Caco-2 (cell line): Measurements from ENCODE around the gene LLCFC1. TPM values are rescaled to one million over a fixed set of nuclear protein-coding genes. Genes with fewer than 3 reads are reported as not detected.

Experiments
- BruUV-seq: library from RNA; stranded (reverse); fragments of 400-500 nt; replicated peaks from 2 replicates; lab custom pipeline; 2021; lab: Mats Ljungman, UMichigan
- CTCF ChIA-PET: fragments of 300-600 bp; sonication (Branson Sonifier 250); formaldehyde crosslinking; loops from one replicate; lab custom pipeline; 2022; ENCODE audit warnings: antibody characterized with exemption; lab: Charles Lee
- POLR2A ChIA-PET: fragments of 300-600 bp; sonication (Branson Sonifier 250); formaldehyde crosslinking; loops from one replicate; lab custom pipeline; 2022; ENCODE audit warnings: antibody characterized with exemption; lab: Charles Lee
- DNase-seq, 2 experiments: peaks; one replicate each; pipeline versions ENCODE4 v3.0.0 to v3.0.0-alpha.2; 2020 to 2022
- H3K27me3 ChIP-seq: replicated peaks from 2 replicates; pipeline ENCODE4 v1.6.0; 2011; ENCODE audit warnings: low read length; ENCODE audit not compliant: control insufficient read depth, insufficient read depth
- H3K36me3 ChIP-seq: 2 replicates; pipeline ENCODE4 v1.5.1; 2011; ENCODE audit warnings: low read length; ENCODE audit not compliant: control insufficient read depth, insufficient read depth
- H3K4me1 ChIP-seq: fragments of 250-450 bp; sonication (Bioruptor Pico); 2 replicates; pipeline ENCODE4 v1.5.1; 2020; ENCODE audit warnings: mild to moderate bottlenecking
- H3K4me3 ChIP-seq: 2 replicates; pipeline ENCODE4 v1.5.1; 2011; ENCODE audit warnings: low read depth, mild to moderate bottlenecking, control low read depth, low read length
- H3K9me3 ChIP-seq: fragments of 250-450 bp; sonication (Bioruptor Pico); 2 replicates; pipeline ENCODE4 v1.5.1; 2020; ENCODE audit warnings: mild to moderate bottlenecking, moderate library complexity
- H3K27ac Mint-ChIP-seq: one replicate; pipeline ENCODE4 v1.8.0; 2022; ENCODE audit warnings: mixed read lengths; ENCODE audit not compliant: unreplicated experiment
- H3K27me3 Mint-ChIP-seq: one replicate; pipeline ENCODE4 v1.8.0; 2022; ENCODE audit warnings: mixed read lengths; ENCODE audit not compliant: insufficient read depth, unreplicated experiment
- H3K36me3 Mint-ChIP-seq: one replicate; pipeline ENCODE4 v1.8.0; 2022; ENCODE audit warnings: mild to moderate bottlenecking, mixed read lengths; ENCODE audit not compliant: insufficient read depth, unreplicated experiment
- H3K4me1 Mint-ChIP-seq: one replicate; pipeline ENCODE4 v1.8.0; 2022; ENCODE audit warnings: low read depth, mixed read lengths; ENCODE audit not compliant: unreplicated experiment
- H3K4me3 Mint-ChIP-seq: one replicate; pipeline ENCODE4 v1.8.0; 2022; ENCODE audit warnings: mild to moderate bottlenecking, moderate library complexity, mixed read lengths; ENCODE audit not compliant: unreplicated experiment
- H3K9me3 Mint-ChIP-seq: one replicate; pipeline ENCODE4 v1.8.0; 2022; ENCODE audit warnings: mixed read lengths; ENCODE audit not compliant: unreplicated experiment
- intact Hi-C: fragments of 100-400 bp; cut with micrococcal nuclease; formaldehyde crosslinking; loops from one replicate; pipeline ENCODE4 v1.10.0; 2022; ENCODE audit not compliant: unreplicated experiment
- total RNA-seq: library from RNA; stranded (reverse); gene quantifications from 2 replicates; pipeline ENCODE4 v1.2.3, GENCODE V29; 2022
- TF ChIP-seq, protein P1 (sequence below), 2 experiments: fragments of 200-600 bp in 1 of 2; IDR thresholded peaks; 1 replicate in 1 of 2; 2 replicates in 1 of 2; pipeline versions ENCODE4 v1.5.1 to v1.8.0; 2011 to 2022; ENCODE audit warnings: antibody characterized with exemption in 1 of 2, control low read depth in 1 of 2, inconsistent platforms in 1 of 2, low read depth in 1 of 2, low read length in 1 of 2, mild to moderate bottlenecking in 1 of 2, moderate library complexity in 1 of 2; ENCODE audit not compliant: insufficient read depth in 1 of 2, severe bottlenecking in 1 of 2, unreplicated experiment in 1 of 2

LLCFC1 gene
- total RNA-seq, 1 experiment from 2014 or later: not detected

- intact Hi-C loops: no loop called here
- no TSS peak for BruUV-seq
Measured at GRCh38 chr7:142906643-142907042, 32.6 kb upstream of the LLCFC1 start.

GRCh38 chr7:142908290-142908689 is 31.0 kb upstream of the LLCFC1 start:
- H3K36me3 Mint-ChIP-seq: no peaks in the 10 kb centered on the region
- ChIA-PET POLR2A (no interaction called here), CTCF (no interaction called here)
- TF ChIP-seq, protein P1, sequence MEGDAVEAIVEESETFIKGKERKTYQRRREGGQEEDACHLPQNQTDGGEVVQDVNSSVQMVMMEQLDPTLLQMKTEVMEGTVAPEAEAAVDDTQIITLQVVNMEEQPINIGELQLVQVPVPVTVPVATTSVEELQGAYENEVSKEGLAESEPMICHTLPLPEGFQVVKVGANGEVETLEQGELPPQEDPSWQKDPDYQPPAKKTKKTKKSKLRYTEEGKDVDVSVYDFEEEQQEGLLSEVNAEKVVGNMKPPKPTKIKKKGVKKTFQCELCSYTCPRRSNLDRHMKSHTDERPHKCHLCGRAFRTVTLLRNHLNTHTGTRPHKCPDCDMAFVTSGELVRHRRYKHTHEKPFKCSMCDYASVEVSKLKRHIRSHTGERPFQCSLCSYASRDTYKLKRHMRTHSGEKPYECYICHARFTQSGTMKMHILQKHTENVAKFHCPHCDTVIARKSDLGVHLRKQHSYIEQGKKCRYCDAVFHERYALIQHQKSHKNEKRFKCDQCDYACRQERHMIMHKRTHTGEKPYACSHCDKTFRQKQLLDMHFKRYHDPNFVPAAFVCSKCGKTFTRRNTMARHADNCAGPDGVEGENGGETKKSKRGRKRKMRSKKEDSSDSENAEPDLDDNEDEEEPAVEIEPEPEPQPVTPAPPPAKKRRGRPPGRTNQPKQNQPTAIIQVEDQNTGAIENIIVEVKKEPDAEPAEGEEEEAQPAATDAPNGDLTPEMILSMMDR (IDR thresholded peaks at IDR 0.05; ENCODE audit: insufficient read depth in 1 of 2, low read depth in 1 of 2, low read length in 1 of 2, severe bottlenecking in 1 of 2, unreplicated experiment in 1 of 2): no peak
- no peaks in the 10 kb centered on the region for H3K27me3 Mint-ChIP-seq
- H3K4me3 Mint-ChIP-seq: no peak overlapping the region
- no TSS peak for BruUV-seq
- no peak for DNase-seq
- H3K4me1 ChIP-seq: peaks cover 40% of the 10 kb centered on the region
- no peaks in the 10 kb centered on the region; the same call in 1 of the 2 replicates for H3K36me3 ChIP-seq
- H3K27me3 ChIP-seq: no peaks in the 10 kb centered on the region
- H3K27ac Mint-ChIP-seq: peak overlapping the region; percentile 7
- H3K4me3 ChIP-seq: no peak overlapping the region
- H3K4me1 Mint-ChIP-seq: peaks cover 47% of the 10 kb centered on the region
- intact Hi-C loops: no loop called here
- peaks cover 27% of the 10 kb centered on the region for H3K9me3 ChIP-seq
- H3K9me3 Mint-ChIP-seq: peaks cover 52% of the 10 kb centered on the region

More at GRCh38 chr7:142906643-142907042, 32.6 kb upstream of the LLCFC1 start:
- no peak overlapping the region for H3K27ac Mint-ChIP-seq
- peaks cover 39% of the 10 kb centered on the region for H3K4me1 ChIP-seq
- H3K36me3 Mint-ChIP-seq: no peaks in the 10 kb centered on the region
- H3K9me3 Mint-ChIP-seq: peaks cover 40% of the 10 kb centered on the region
- H3K27me3 ChIP-seq: no peaks in the 10 kb centered on the region
- H3K4me3 Mint-ChIP-seq: no peak overlapping the region
- POLR2A ChIA-PET: no interaction called here
- H3K4me3 ChIP-seq: no peak overlapping the region
- TF ChIP-seq, protein P1 (IDR thresholded peaks at IDR 0.05; ENCODE audit: insufficient read depth in 1 of 2, low read depth in 1 of 2, low read length in 1 of 2, severe bottlenecking in 1 of 2, unreplicated experiment in 1 of 2): no peak
- peaks cover 41% of the 10 kb centered on the region for H3K4me1 Mint-ChIP-seq
- H3K36me3 ChIP-seq: no peaks in the 10 kb centered on the region; the same call in 1 of the 2 replicates
- DNase-seq: no peak
- CTCF ChIA-PET: no interaction called here
- H3K27me3 Mint-ChIP-seq: no peaks in the 10 kb centered on the region
- peaks cover 20% of the 10 kb centered on the region for H3K9me3 ChIP-seq

DNA sequence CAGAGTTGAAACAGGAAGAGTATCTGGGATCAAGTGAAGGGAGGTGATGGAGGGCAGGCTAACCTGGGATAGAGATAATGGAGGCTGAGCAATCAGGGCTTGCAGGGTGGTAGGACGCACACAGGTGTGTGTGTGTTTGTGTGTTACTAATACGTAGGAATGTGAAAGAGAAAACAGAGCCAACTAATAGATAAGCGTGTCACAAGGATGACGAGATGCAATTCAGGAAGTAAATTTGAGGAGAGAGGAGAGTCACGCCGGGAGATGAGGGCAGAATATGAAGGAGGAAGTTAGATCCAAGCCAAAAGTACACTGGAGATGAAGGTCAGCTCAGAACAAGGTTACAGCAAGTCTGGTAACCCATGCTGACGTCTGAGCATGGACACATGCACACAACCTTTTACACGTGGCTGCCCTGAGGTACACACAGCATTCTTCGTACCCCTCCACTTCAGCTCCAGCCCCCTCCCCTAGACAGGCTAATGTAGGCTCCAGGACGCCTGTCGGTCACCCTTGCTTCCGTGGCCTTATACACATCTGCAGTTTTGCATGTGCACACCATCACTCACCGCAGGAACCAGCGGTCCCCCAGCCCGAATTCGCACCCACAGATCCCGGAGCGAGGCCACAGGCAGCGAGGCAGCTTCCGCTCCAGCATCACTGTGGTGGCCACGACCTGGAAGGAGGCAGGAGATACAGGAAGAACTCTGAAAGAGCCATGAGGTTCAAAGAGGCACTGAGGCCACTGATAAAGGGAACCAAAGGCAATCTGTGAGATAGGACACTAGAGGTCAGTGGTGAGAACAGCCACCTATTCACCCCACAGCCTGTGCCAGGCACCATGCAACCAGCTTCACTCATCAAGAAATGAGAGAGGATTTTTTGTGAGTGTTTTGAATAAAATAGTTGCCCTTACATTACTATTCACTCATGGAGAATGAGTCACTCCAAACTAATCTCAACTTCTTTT is 30.1 kb upstream of the LLCFC1 start:
- Histone ChIP-seq H3K36me3 (no peaks in the 10 kb centered on the region; the same call in 1 of the 2 replicates), H3K4me3 (no peak overlapping the region), H3K4me1 (peaks cover 49% of the 10 kb centered on the region), H3K9me3 (peaks cover 27% of the 10 kb centered on the region), H3K27me3 (no peaks in the 10 kb centered on the region)
- no peaks in the 10 kb centered on the region for H3K27me3 Mint-ChIP-seq
- intact Hi-C loops: loop anchor here (1.0 kb wide), 1 partner anchor 94 kb away; no protein-coding TSS in a partner anchor
- H3K27ac Mint-ChIP-seq: peak overlapping the region; percentile 7
- ChIA-PET POLR2A (no interaction called here), CTCF (interaction anchor here (0.9 to 2.0 kb wide), 3 partner anchors 9 to 36 kb away, joined by 3 to 6 read pairs (median 6); no protein-coding TSS in a partner anchor)
- peaks cover 56% of the 10 kb centered on the region for H3K4me1 Mint-ChIP-seq
- no peaks in the 10 kb centered on the region for H3K36me3 Mint-ChIP-seq
- no TSS peak for BruUV-seq
- no peak for DNase-seq
- H3K9me3 Mint-ChIP-seq: peaks cover 52% of the 10 kb centered on the region
- no peak overlapping the region for H3K4me3 Mint-ChIP-seq
- TF ChIP-seq, protein P1 (IDR thresholded peaks at IDR 0.05; ENCODE audit: insufficient read depth in 1 of 2, low read depth in 1 of 2, low read length in 1 of 2, severe bottlenecking in 1 of 2, unreplicated experiment in 1 of 2): peak; percentile 28 to 33
